Spleen (tissue), 11 donors: Measurements from ENCODE around the gene ZNF385A. TPM values are rescaled to one million over a fixed set of nuclear protein-coding genes. Genes with fewer than 3 reads are reported as not detected.

Experiments used
- DNase-seq: peaks from one replicate; pipeline ENCODE4 v3.0.0-alpha.2; 2020
- H3K27ac ChIP-seq, 8 donors: fragments of 200-600 bp; sonication (generic) in 7 of 8; 1 replicate in 4 of 8; 2 replicates in 4 of 8; pipeline versions ENCODE4 v1.5.0 to v1.8.0; 2016 to 2021; ENCODE audit warnings: inconsistent platforms in 4 of 8, mild to moderate bottlenecking in 4 of 8, moderate library complexity in 1 of 8
- H3K27me3 ChIP-seq, 7 donors: fragments of 200-600 bp; sonication (generic) in 6 of 7; replicated peaks in 1 of 7; 1 replicate in 4 of 7; 2 replicates in 3 of 7; pipeline versions ENCODE4 v1.5.0 to v1.8.0; 2016 to 2021; ENCODE audit warnings: inconsistent platforms in 3 of 7, mild to moderate bottlenecking in 1 of 7
- H3K36me3 ChIP-seq, 6 donors: fragments of 200-600 bp; sonication (generic) in 5 of 6; 1 replicate in 4 of 6; 2 replicates in 2 of 6; pipeline versions ENCODE4 v1.5.0 to v1.8.0; 2016 to 2021; ENCODE audit warnings: inconsistent platforms in 2 of 6
- H3K4me1 ChIP-seq, 6 donors: fragments of 200-600 bp; sonication (generic) in 5 of 6; 1 replicate in 3 of 6; 2 replicates in 3 of 6; pipeline versions ENCODE4 v1.5.0 to v1.8.0; 2016 to 2021; ENCODE audit warnings: inconsistent platforms in 3 of 6
- H3K4me3 ChIP-seq, 8 donors: fragments of 200-600 bp; sonication (generic) in 7 of 8; 1 replicate in 4 of 8; 2 replicates in 4 of 8; pipeline versions ENCODE4 v1.5.0 to v1.8.0; 2016 to 2021; ENCODE audit warnings: inconsistent platforms in 4 of 8, mild to moderate bottlenecking in 4 of 8, moderate library complexity in 2 of 8
- H3K9me3 ChIP-seq, 8 donors: fragments of 200-600 bp; sonication (generic) in 7 of 8; 1 replicate in 4 of 8; 2 replicates in 4 of 8; pipeline versions ENCODE4 v1.5.0 to v1.8.0; 2016 to 2021; ENCODE audit warnings: inconsistent platforms in 4 of 8
- CTCF ChIP-seq, 11 experiments: fragments of 200-600 bp in 7 of 11; fragments of 450-650 bp in 4 of 11; sonication (generic) in 4 of 11; IDR thresholded peaks in 8 of 11; conservative IDR thresholded peaks in 3 of 11; 1 replicate in 7 of 11; 2 replicates in 4 of 11; pipeline versions ENCODE4 v1.4.0 to v1.8.0; 2016 to 2021; ENCODE audit warnings: antibody characterized with exemption in 11 of 11, inconsistent platforms in 4 of 11, mild to moderate bottlenecking in 1 of 11
- POLR2A ChIP-seq, 3 donors: fragments of 450-650 bp; IDR thresholded peaks; one replicate each; pipeline ENCODE4 v1.5.1; 2017; ENCODE audit warnings: antibody characterized with exemption in 3 of 3, mild to moderate bottlenecking in 1 of 3
- POLR2AphosphoS5 ChIP-seq, 3 donors: sonication (generic); formaldehyde crosslinking; IDR thresholded peaks; one replicate each; pipeline ENCODE4 v1.5.1; 2017; ENCODE audit warnings: antibody characterized with exemption in 3 of 3
- WGBS, 5 donors: extraction: QIAGEN DNeasy Blood & Tissue Kit in 3 of 5; methylation state at CpG; one replicate each; pipeline versions ENCODE4 v1.1.5 to v1.1.7; 2013 to 2018; 5-methylcytosine and 5-hydroxymethylcytosine counted together
- intact Hi-C: fragments of 100-400 bp; cut with DNase I; formaldehyde crosslinking; loops from one replicate; pipeline ENCODE4 v1.15.0; 2023; ENCODE audit warnings: low total_unique reads
- polyA plus RNA-seq, 3 donors: library from polyadenylated mRNA; stranded (reverse); fragments of 200-250 nt; gene quantifications; one replicate each; pipeline ENCODE4 v1.2.1, GENCODE V29; 2013
- total RNA-seq, 7 donors: library from RNA; depleted of rRNA in 3 of 7; stranded (reverse); fragments of >200 nt in 3 of 7; fragmentation: NEBNext Ultra II Directional in 4 of 7; extraction: Animal tissue kit (Norgen Biotek cat#: 25700) in 4 of 7; gene quantifications; one replicate each; pipeline versions ENCODE4 v1.1.0 to v1.2.1, GENCODE V29; 2016 to 2021
- donor health status: healthy with polysubstance abuse.
- donor health status: DM: no; HTN: no; CAD: no; lungs with moderate emphysema.
- donor health status: DM: no; HTN: no; CAD: no.
- donor health status: Bipolar disorder and iron deficiency.
- donor health status: healthy.
- donor health status: DM: no; HTN: no; CAD: no.
- donor health status: DM: yes; HTN: yes; CAD: no.

The ZNF385A gene
- total and polyA plus RNA-seq, 10 donors: 7.4 to 40.3 (median 23.4) TPM

GRCh38 chr12:54401119-54401518 lies 16.6 kb upstream of the ZNF385A start:
- H3K27ac ChIP-seq: no peak overlapping the region
- no peak overlapping the region for H3K4me3 ChIP-seq
- H3K9me3 ChIP-seq: no peaks in the 10 kb centered on the region
- peaks cover 0 to 18% (median 0%) of the 10 kb centered on the region in 7 donors for H3K27me3 ChIP-seq
- H3K4me1 ChIP-seq: peaks cover 0 to 21% (median 4%) of the 10 kb centered on the region in 6 donors
- 93 to 100% (median 95%) methylated on average over 2 of the region's 2 CpGs for whole genome bisulfite sequencing, 5 donors
- DNase-seq: no peak
- H3K36me3 ChIP-seq: peaks cover 0 to 100% (median 57%) of the 10 kb centered on the region in 6 donors
- TF ChIP-seq POLR2A (IDR thresholded peaks at IDR 0.05) (no peak), POLR2AphosphoS5 (IDR thresholded peaks at IDR 0.05) (no peak), CTCF (IDR thresholded peaks at IDR 0.05 in 8 of 11, conservative IDR thresholded peaks at IDR 0.05 in 3 of 11) (no peak)
- intact Hi-C loops: no loop called here

DNA sequence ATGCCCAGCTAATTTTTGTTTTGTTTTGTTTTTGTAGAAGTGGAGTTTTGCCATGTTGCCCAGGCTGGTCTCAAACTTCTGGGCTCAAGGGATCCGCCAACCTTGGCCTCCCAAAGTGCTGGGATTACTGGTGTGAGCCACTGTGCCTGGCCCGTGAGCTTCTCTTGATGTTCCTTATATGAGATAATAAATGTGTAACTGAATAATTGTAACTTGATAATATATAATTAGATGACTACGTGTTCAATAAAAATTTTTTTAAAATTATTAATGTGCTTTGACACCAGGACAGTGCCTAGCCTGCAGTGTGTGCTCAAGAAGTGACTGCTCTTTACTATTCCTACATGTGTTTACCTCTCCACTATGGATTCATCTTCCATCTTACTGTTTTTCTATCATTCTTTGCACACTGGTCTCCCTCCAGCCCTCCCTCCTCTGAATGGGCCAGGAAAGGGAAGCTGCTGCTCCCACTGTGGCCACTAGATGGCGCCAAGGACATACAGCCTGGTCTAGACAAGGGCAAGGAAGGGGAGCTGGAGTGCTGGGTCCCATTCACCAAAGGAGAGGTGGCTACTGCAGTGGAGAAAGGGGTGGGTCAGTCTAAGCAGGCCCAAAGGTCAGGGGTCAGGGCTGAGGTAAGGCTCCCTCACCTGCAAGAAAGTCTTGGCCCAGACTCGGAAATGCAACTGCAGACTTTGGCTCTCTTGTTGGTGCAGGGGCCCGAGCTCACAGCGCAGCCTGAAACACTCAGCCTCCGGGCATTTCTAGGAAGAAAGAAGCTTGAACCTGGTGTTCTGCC lies 14.7 kb upstream of the ZNF385A start:
- 75 to 82% (median 78%) methylated on average over 8 of the region's 8 CpGs for WGBS, 5 donors

DNA sequence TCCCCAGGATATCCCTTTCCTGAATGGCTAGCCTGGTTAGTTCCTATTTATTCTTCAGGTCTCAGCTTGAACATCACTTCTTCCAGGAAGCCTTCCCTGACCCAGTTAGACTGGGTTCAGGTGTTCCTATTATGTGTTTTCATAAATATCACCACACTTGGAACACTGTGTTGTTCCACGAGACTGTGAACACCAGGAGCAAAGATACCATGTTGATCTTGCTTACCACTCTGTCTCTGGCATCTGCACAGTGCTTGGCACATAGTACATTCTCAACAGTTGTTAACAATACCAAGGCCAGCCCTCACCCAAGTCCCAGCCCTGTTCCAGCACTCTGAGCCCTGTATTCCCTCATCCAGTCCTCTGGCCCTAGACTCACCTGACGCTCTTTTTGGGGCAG lies 13.7 kb upstream of the ZNF385A start:
- Histone ChIP-seq H3K4me3 (no peak overlapping the region), H3K27ac (no peak overlapping the region), H3K9me3 (no peaks in the 10 kb centered on the region), H3K4me1 (peaks cover 0 to 20% (median 10%) of the 10 kb centered on the region in 6 donors), H3K27me3 (no peaks in the 10 kb centered on the region), H3K36me3 (peaks cover 0 to 89% (median 46%) of the 10 kb centered on the region in 6 donors)
- no peak for DNase-seq
- TF ChIP-seq POLR2AphosphoS5 (IDR thresholded peaks at IDR 0.05): no peak
- TF ChIP-seq CTCF (IDR thresholded peaks at IDR 0.05 in 8 of 11, conservative IDR thresholded peaks at IDR 0.05 in 3 of 11): no peak
- no peak for TF ChIP-seq POLR2A (IDR thresholded peaks at IDR 0.05)
- intact Hi-C loops: loop anchor here (2.0 kb wide), 1 partner anchor 41 kb away; no protein-coding TSS in a partner anchor
- WGBS, 5 donors: 86 to 96% (median 93%) methylated on average over 2 of the region's 2 CpGs

More for the DNA sequence above, 14.7 kb upstream of the ZNF385A start:
- Histone ChIP-seq H3K36me3 (peaks cover 0 to 99% (median 56%) of the 10 kb centered on the region in 6 donors), H3K9me3 (no peaks in the 10 kb centered on the region), H3K27me3 (peaks cover 0 to 3% (median 0%) of the 10 kb centered on the region in 7 donors), H3K4me1 (peaks cover 0 to 13% (median 5%) of the 10 kb centered on the region in 6 donors), H3K4me3 (no peak overlapping the region), H3K27ac (no peak overlapping the region)
- peak; percentile 94 for DNase-seq
- peak in 1 of 3 donors; percentile 66 for TF ChIP-seq POLR2AphosphoS5 (IDR thresholded peaks at IDR 0.05)
- no peak for TF ChIP-seq POLR2A (IDR thresholded peaks at IDR 0.05)
- TF ChIP-seq CTCF (IDR thresholded peaks at IDR 0.05 in 8 of 11, conservative IDR thresholded peaks at IDR 0.05 in 3 of 11): peak; percentile 96 to 99 (median 98)
- intact Hi-C loops: loop anchor here (2.0 kb wide), 1 partner anchor 40 kb away; no protein-coding TSS in a partner anchor

GRCh38 chr12:54397157-54397556 lies 12.6 kb upstream of the ZNF385A start:
- intact Hi-C loops: no loop called here
- H3K27me3 ChIP-seq: peaks cover 0 to 5% (median 0%) of the 10 kb centered on the region in 7 donors
- peaks cover 0 to 79% (median 38%) of the 10 kb centered on the region in 6 donors for H3K36me3 ChIP-seq

More at GRCh38 chr12:54397157-54397556, 12.6 kb upstream of the ZNF385A start:
- no peak for TF ChIP-seq POLR2A (IDR thresholded peaks at IDR 0.05)
- no peak for TF ChIP-seq CTCF (IDR thresholded peaks at IDR 0.05 in 8 of 11, conservative IDR thresholded peaks at IDR 0.05 in 3 of 11)
- TF ChIP-seq POLR2AphosphoS5 (IDR thresholded peaks at IDR 0.05): no peak
- Histone ChIP-seq H3K4me3 (no peak overlapping the region), H3K4me1 (peaks cover 0 to 31% (median 12%) of the 10 kb centered on the region in 6 donors), H3K27ac (no peak overlapping the region), H3K9me3 (no peaks in the 10 kb centered on the region)
- 78 to 100% (median 93%) methylated on average over 1 of the region's 1 CpG for WGBS, 5 donors
- DNase-seq: no peak
